ENCODE data around the gene CLIC1.

- TF ChIP-seq EZH2phosphoT487 (IDR thresholded peaks at IDR 0.05; ENCODE audit: insufficient read depth, low read depth) (no peak), EZH2 (IDR thresholded peaks at IDR 0.05; ENCODE audit: insufficient read depth, poor library complexity, severe bottlenecking) (no peak)
Observed at GRCh38 chr6:31765559-31765909, 29.2 kb upstream of the CLIC1 start.
